8988T (cell line): ENCODE results near the gene EEF1B2.
"Not testable (repeated sequence)": the region's sequence is repeated elsewhere in the genome, so short reads cannot be mapped to it uniquely, and the experiment has no call there.

ENCODE experiments used
- DNase-seq: peaks from one replicate; pipeline ENCODE4 v3.0.0; 2011

Gene EEF1B2

DNA sequence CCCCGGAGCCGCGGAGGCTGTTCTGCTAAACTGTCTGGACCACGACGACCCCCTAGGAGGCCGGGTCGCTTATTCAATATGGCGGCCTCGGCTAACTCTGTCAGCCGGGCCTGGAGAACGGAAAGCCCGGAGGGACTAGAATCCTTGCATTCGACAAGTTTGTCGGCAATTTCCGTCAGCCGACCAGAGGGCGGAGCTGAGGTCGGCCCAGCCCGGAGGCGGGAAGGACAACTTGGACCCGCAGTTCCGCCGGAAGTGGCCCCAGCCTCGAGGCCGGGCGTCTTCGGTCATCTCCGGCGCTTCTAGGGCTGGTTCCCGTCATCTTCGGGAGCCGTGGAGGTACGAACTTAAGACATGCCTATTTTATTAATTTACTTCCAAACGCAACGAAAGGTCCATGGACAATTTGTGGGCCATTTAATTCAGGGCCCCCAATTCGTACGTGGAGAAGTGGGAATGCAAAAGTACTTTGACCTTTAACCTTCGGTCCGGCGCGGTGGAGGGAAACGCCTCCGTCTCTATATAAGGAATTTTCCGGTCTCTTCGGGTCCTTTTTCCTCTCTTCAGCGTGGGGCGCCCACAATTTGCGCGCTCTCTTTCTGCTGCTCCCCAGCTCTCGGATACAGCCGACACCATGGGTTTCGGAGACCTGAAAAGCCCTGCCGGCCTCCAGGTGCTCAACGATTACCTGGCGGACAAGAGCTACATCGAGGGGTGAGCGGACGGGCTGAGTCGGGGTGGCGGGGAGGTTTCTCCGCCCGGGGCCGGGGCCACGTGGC, at the start of gene EEF1B2, which contains the start of gene NDUFS1:
Gene EEF1B2, plus strand, starts transcription at position 550 of the 779 bp plus-strand sequence. Its CDS starts 85 bp downstream, at position 635.
Gene NDUFS1, minus strand, starts transcription at position 99 of the 779 bp plus-strand sequence. CDS start 5,766 bp downstream, outside the sequence.
- DNase-seq, result peak; percentile 74

DNA sequence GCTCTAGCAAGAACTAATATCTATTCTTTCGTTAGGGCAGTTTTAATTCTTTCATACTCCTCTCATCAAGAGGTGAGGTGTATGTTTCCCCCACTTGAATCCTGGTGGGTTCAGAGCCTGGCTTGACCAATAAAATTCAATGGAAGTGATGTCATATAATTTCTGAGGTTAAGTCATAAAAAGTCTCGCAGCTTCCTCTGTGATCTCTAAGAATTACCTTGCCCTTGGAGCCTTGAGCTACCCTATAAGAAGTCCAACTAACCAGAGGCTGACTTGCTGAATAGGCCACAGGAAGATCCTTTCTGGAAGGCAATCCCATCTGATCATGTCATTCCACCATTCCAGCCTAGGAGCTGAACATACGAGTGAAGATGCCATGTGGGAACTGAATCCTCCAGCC, 47.6 kb upstream of the EEF1B2 start:
- no peak for DNase-seq

DNA sequence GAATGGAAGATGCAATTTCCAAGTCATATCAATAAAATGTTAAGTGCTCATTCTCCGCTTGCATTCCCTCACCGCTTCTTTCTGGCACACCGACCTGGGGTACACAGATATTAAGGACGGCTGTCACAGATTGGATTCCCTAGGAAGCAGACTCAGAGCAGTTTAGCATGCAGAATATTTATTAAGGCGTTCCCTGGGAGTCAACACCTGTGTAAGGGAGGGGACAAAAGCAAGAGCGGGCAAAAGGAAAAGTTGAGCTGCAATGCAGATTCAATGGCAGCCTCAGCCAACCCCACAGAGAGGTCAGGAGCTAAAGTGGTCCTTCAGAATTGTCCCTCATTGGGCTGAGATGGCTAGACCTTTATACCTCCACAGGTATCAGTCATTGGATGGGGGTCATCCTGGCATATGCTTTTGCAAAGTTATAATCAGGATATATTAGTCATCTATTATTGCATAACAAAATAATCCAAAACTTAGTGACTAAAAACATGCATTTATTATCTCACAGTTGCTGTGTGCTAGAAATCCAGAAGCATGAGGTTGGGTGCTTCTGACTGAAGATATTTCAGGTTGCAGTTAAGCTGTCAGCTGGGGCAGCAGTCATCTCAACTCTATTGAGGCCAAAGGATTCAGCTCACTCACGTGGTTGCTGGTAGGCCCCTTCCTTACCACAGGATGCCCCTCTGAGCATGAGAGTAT, 46.7 kb upstream of the EEF1B2 start:
- no peak for DNase-seq

DNA sequence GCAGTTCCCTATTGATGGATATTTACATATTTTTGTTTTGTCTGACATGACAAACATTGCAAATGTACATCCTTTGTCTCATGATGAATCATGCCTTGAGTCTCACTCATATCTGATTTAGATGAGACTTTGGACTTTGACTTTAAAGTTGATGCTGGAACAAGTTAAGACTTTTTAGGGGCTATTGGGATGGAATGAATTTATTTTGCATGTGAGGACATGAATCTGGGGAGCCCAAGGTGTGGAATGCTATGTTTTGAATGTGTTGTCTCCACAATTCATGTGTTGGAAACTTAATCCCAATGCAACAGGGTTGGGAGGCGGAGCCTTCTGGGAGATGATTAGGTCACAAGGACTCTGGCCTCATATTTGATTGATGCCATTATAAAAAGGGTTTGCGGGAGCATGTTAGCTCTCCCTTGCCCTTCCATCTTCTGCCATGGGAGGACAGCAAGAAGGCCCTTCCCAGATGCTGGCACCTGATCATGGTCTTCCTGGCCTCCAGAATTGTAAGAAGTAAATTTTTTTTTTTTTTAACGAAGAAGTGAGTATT, 44.6 kb upstream of the EEF1B2 start:
- DNase-seq, result no peak

- no peak for DNase-seq
Observed at GRCh38 chr2:206116278-206116677, 43.4 kb upstream of the EEF1B2 start.

GRCh38 chr2:206122569-206122968, 37.1 kb upstream of the EEF1B2 start:
- not testable (repeated sequence) for DNase-seq

- DNase-seq, result no peak
Observed at GRCh38 chr2:206125901-206126300, 33.8 kb upstream of the EEF1B2 start.

DNA sequence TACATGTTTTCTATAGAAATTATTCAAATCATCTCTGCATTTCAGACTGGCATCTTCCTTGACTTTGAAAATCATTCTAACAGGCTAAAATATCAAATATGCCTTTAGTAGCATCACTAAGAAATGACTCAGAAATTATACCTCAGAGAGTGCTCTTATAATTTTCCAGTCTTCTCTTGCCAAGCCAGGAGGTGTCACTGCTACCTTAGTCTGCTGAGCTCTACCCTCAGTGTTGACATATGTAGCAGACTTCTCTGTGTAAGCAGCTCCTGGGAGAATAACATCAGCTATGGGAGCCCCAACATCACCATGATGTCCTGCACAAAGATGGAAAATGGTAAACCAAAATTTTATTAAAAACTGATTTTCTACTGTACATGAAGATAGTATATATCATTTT, 32.0 kb upstream of the EEF1B2 start:
- no peak for DNase-seq

GRCh38 chr2:206143451-206143850, 16.2 kb upstream of the EEF1B2 start:
- no peak for DNase-seq

DNA sequence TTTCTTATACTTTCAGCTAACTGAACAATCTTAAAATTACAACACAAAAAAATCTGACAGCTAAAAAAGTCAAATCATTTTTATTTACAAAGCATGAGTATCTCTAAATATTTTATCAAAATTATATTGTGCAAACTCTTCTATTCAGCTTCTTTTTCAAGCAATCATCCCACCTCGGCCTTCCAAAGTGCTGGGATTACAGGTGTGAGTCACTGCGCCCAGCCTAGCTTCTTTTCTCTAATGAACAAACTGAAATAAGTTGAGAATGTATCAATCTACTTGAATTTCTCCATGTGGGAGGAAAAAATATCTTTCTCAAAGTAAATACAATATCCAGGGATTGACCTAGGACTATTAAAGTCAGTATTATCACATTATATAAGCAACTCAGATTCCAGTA, 15.3 kb upstream of the EEF1B2 start:
- DNase-seq, result no peak

GRCh38 chr2:206145665-206146064, 14.0 kb upstream of the EEF1B2 start:
- no peak for DNase-seq

- DNase-seq, result no peak
Observed at GRCh38 chr2:206149330-206149729, 10.4 kb upstream of the EEF1B2 start.

GRCh38 chr2:206150168-206150567, 9.5 kb upstream of the EEF1B2 start:
- no peak for DNase-seq

DNA sequence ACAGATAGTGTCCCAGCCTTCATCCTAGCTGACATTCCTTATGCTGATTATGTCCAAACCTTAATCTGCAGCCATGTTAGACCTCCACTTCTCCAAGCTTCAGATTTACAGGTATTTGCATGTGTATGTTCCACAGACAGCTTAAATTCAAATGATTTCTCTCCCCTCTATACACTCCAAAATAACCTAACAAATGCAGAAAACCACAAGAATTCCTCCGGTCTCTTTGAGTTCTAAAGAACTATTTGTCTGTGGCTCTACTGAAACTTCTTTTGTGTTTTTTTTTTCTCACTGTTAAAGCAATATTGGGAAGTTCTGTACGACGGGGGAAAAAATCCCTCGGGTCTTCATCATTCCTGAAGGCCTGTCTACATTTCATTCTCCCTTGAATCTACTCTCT, 9.1 kb upstream of the EEF1B2 start:
- no peak for DNase-seq

DNA sequence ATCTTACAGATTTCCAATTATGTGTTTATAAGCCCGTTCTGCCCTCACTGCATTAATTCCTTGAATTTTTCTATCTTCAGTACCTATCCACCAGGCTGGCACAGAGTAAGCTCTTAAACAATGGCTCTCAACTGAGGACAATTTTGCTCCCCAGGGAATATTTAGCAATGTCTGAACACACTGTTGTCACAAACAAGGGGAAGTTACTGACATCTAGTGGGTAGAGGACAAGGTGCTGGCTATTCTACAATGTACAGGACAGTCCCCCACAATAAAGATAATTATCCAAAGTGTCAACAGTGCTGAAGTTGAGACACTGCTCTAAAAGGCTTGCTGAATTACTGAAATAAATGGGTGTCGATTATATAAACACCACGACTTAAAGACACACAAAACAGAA, 5.5 kb upstream of the EEF1B2 start:
- DNase-seq, result peak; percentile 18

- DNase-seq, result not testable (repeated sequence)
Observed at GRCh38 chr2:206157014-206157413, 2.7 kb upstream of the EEF1B2 start.

GRCh38 chr2:206158563-206159345, 941 bp upstream of the EEF1B2 start:
- no peak for DNase-seq

DNA sequence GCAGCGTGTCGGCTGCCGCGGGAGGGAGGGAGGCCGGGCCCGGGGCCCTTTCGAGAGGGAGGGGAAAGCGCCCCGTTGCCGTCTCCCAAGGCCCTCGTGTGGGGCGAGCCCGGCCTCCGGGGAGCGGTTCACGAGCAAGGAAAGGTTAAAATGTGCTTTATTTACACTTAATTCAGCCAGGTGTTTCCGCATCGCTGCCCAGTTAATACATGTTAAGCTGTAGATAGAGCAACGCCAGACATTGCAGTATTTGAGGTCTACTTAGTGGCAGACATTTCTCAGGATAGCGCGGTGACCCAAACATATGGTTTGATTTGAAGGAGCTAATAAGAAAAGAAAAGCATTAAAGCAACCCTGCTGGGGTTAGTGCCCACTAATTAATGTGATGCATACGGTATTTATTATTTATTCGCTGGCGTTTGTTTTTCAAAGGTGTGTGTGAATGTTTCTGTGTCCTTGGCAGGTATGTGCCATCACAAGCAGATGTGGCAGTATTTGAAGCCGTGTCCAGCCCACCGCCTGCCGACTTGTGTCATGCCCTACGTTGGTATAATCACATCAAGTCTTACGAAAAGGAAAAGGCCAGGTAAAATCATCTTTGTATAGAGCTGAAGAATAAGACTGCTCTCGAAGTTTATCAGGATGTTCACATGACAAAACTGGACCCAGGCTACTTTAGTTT, 571 bp downstream of the EEF1B2 start:
- DNase-seq, result peak; percentile 15

- no peak for DNase-seq
Observed at GRCh38 chr2:206160807-206161179, 1.1 kb downstream of the EEF1B2 start.

GRCh38 chr2:206162401-206162800, 2.7 kb downstream of the EEF1B2 start:
- not testable (repeated sequence) for DNase-seq

- DNase-seq, result no peak
Observed at GRCh38 chr2:206163251-206163880, 3.7 kb downstream of the EEF1B2 start.

GRCh38 chr2:206164261-206164862, 4.7 kb downstream of the EEF1B2 start:
- DNase-seq, result no peak
